Thyroid gland (tissue), 4 donors: ENCODE data around the gene RNF125.

Source experiments
- CTCF ChIP-seq, 6 experiments: fragments of 200-600 bp in 3 of 6; fragments of 450-650 bp in 3 of 6; sonication (generic) in 3 of 6; IDR thresholded peaks; one replicate each; pipeline ENCODE4 v1.5.1; 2016 to 2019; ENCODE audit warnings: antibody characterized with exemption in 6 of 6, mild to moderate bottlenecking in 2 of 6, inconsistent platforms in 1 of 6, moderate library complexity in 1 of 6
- POLR2A ChIP-seq, 2 donors: fragments of 450-650 bp; IDR thresholded peaks; one replicate each; pipeline ENCODE4 v1.6.1; 2017; ENCODE audit warnings: antibody characterized with exemption in 2 of 2, mild to moderate bottlenecking in 2 of 2, moderate library complexity in 1 of 2

DNA sequence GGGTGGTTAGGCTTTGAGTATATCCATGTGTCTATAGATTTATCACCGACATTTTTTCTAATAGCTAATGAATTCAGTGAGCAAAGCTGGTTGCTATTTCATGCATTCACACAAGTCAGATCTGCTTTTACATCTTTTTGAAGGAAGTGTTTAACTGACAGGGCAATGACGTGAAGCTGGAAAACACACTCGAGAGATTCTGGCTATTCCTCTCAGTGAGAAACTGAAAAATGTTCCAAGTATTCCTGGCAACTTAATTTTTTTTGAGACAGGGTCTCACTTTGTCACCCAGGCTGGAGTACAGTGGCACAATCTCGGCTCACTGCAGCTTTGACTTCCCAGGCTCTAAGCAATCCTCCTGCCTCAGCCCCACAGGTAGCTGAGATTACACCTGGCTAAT is 94.2 kb downstream of the RNF125 start:
- TF ChIP-seq CTCF (IDR thresholded peaks at IDR 0.05) = no peak
- no peak for TF ChIP-seq POLR2A (IDR thresholded peaks at IDR 0.05)
